OCI-LY7 (cell line): ENCODE results near the gene PCDHA10.

ENCODE experiments used
- EZH2phosphoT487 ChIP-seq: fragments of 200-600 bp; sonication (generic); IDR thresholded peaks from 2 replicates; pipeline ENCODE4 v1.6.1; 2018; ENCODE audit warnings: low read depth, borderline replicate concordance, mild to moderate bottlenecking, mixed run types, antibody characterized with exemption, low read length, moderate library complexity, mixed read lengths
- TF ChIP-seq, protein P1 (sequence below): fragments of 200-600 bp; sonication (generic); conservative IDR thresholded peaks from 2 replicates; pipeline ENCODE4 v1.5.1; 2014; ENCODE audit warnings: mild to moderate bottlenecking, antibody characterized with exemption, low read length, moderate library complexity, mixed read lengths

DNA sequence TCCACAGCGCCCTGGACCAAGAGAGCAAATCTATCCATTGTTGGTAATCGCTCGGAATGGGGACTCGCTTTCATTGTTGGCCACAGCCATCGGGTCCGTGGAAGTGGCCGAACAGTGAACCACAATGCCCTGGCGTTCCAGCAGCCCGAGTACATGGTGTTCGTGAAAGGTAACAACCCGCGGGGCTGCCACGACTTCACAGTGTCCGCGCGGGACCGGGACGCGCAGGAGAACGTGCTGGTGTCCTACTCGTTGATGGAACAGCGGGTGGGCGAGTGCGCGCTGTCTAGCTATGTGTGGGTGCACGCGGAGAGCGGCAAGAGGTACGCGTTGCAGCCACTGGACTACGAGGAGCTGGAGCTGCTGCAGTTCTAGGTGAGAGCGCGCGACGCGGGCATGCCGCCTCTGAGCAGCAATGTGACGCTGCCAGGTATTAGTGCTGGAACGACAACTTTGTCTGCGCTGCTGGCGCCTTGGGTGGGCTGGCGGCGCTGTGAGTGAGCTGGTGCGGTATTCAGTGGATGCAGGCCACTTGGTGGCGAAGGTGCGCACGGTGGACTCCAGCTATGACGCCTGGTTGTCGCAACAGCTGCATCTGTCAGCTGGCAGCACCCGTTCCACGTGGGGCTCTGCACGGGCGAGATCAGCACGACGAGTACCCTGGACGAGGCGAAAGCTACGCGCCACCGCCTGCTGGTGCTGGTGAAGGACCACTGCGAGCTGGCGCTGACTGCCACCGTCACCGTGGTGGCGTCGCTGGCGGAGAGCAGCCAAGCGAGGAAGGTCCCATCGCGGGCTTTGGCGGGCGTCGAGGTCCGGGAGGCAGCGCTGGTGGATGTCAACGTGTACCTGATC is 7.0 kb downstream of the PCDHA10 start:
- TF ChIP-seq, protein P1, sequence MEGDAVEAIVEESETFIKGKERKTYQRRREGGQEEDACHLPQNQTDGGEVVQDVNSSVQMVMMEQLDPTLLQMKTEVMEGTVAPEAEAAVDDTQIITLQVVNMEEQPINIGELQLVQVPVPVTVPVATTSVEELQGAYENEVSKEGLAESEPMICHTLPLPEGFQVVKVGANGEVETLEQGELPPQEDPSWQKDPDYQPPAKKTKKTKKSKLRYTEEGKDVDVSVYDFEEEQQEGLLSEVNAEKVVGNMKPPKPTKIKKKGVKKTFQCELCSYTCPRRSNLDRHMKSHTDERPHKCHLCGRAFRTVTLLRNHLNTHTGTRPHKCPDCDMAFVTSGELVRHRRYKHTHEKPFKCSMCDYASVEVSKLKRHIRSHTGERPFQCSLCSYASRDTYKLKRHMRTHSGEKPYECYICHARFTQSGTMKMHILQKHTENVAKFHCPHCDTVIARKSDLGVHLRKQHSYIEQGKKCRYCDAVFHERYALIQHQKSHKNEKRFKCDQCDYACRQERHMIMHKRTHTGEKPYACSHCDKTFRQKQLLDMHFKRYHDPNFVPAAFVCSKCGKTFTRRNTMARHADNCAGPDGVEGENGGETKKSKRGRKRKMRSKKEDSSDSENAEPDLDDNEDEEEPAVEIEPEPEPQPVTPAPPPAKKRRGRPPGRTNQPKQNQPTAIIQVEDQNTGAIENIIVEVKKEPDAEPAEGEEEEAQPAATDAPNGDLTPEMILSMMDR, result no peak
- no peak for TF ChIP-seq EZH2phosphoT487
